K562 (cell line): Measurements from ENCODE around the gene VSX2. TPM values are rescaled to one million over a fixed set of nuclear protein-coding genes. Genes with fewer than 3 reads are reported as not detected.
A peak's percentile ranks its signal among the peaks of the same experiment; 100 is the strongest.

Experiments used
- BDP1 ChIP-seq: IDR thresholded peaks from 3 replicates; pipeline ENCODE4 v1.6.1; 2011; ENCODE audit not compliant: insufficient read length, insufficient read depth
- CTCF ChIP-seq, 3 experiments: IDR thresholded peaks in 2 of 3; conservative IDR thresholded peaks in 1 of 3; 2 replicates each; pipeline ENCODE4 v1.5.1; 2011 to 2012; ENCODE audit warnings: low read length in 3 of 3, mild to moderate bottlenecking in 3 of 3, control low read depth in 2 of 3, improper control_type of control experiment in 1 of 3, inconsistent platforms in 1 of 3, low read depth in 1 of 3, mixed read lengths in 1 of 3, moderate library complexity in 1 of 3; ENCODE audit not compliant: insufficient read depth in 2 of 3
- CXXC5 ChIP-seq: fragments of 250-450 bp; sonication (Bioruptor Pico); IDR thresholded peaks from 2 replicates; pipeline ENCODE4 v1.8.0; 2022; ENCODE audit warnings: inconsistent platforms, mild to moderate bottlenecking, moderate library complexity
- E2F4 ChIP-seq: sonication (generic); formaldehyde crosslinking; IDR thresholded peaks from 2 replicates; pipeline ENCODE4 v1.8.0; 2022; ENCODE audit warnings: mild to moderate bottlenecking, low read depth, missing genetic modification reagents
- HINFP ChIP-seq: fragments of 450-650 bp; conservative IDR thresholded peaks from 2 replicates; pipeline ENCODE4 v1.6.1; 2016; ENCODE audit warnings: missing genetic modification characterization, low read depth, mild to moderate bottlenecking, control low read depth, missing compliant biosample characterization
- IRF1 ChIP-seq: sonication (generic); formaldehyde crosslinking; IDR thresholded peaks from 2 replicates; pipeline ENCODE4 v1.8.0; 2022; ENCODE audit warnings: missing genetic modification reagents, mild to moderate bottlenecking, borderline replicate concordance
- KAT7 ChIP-seq: sonication (generic); formaldehyde crosslinking; IDR thresholded peaks from 2 replicates; pipeline ENCODE4 v1.8.0; 2022; ENCODE audit warnings: missing genetic modification reagents, mild to moderate bottlenecking, borderline replicate concordance
- L3MBTL2 ChIP-seq: fragments of 450-650 bp; IDR thresholded peaks from 2 replicates; pipeline ENCODE4 v1.6.1; 2016; ENCODE audit warnings: mild to moderate bottlenecking, moderate library complexity
- MCM5 ChIP-seq: fragments of 450-650 bp; IDR thresholded peaks from 2 replicates; pipeline ENCODE4 v1.6.1; 2016; ENCODE audit warnings: low read depth
- MTA2 ChIP-seq: fragments of 450-650 bp; IDR thresholded peaks from 2 replicates; pipeline ENCODE4 v1.6.1; 2016; ENCODE audit warnings: low read depth
- MTA3 ChIP-seq: fragments of 450-650 bp; formaldehyde crosslinking; IDR thresholded peaks from 2 replicates; pipeline ENCODE4 v1.6.1; 2017; ENCODE audit warnings: mild to moderate bottlenecking, borderline replicate concordance
- RB1 ChIP-seq: fragments of 450-650 bp; IDR thresholded peaks from 2 replicates; pipeline ENCODE4 v1.6.1; 2017; ENCODE audit warnings: low read depth, mild to moderate bottlenecking
- RCOR1 ChIP-seq, 2 experiments: IDR thresholded peaks; 2 replicates each; pipeline ENCODE4 v1.6.1; 2012; ENCODE audit warnings: low read depth in 2 of 2, low read length in 2 of 2, borderline replicate concordance in 1 of 2, improper control_type of control experiment in 1 of 2
- SAFB ChIP-seq: fragments of 200-400 bp; formaldehyde crosslinking; IDR thresholded peaks from 2 replicates; pipeline ENCODE4 v1.6.1; 2017; ENCODE audit warnings: low read depth, low read length, borderline replicate concordance
- SRSF3 ChIP-seq: fragments of 200-400 bp; formaldehyde crosslinking; IDR thresholded peaks from 2 replicates; pipeline ENCODE4 v1.6.1; 2016; ENCODE audit warnings: mild to moderate bottlenecking, low read length, moderate library complexity; ENCODE audit not compliant: insufficient read depth
- STAG1 ChIP-seq: sonication (generic); formaldehyde crosslinking; IDR thresholded peaks from 2 replicates; pipeline ENCODE4 v1.5.0; 2020; ENCODE audit warnings: missing genetic modification reagents, borderline replicate concordance
- TBP ChIP-seq: optimal IDR thresholded peaks from 2 replicates; pipeline ENCODE3; 2011; ENCODE audit warnings: low read depth, low read length, improper control_type of control experiment
- TFAP4 ChIP-seq: sonication (generic); formaldehyde crosslinking; IDR thresholded peaks from 2 replicates; pipeline ENCODE4 v1.8.0; 2022; ENCODE audit warnings: missing genetic modification reagents, mild to moderate bottlenecking, moderate library complexity, borderline replicate concordance
- ZNF3 ChIP-seq: fragments of 250-450 bp; sonication (Bioruptor Pico); IDR thresholded peaks from 2 replicates; pipeline ENCODE4 v1.5.0; 2021; ENCODE audit warnings: mild to moderate bottlenecking, moderate library complexity
- ZNF311 ChIP-seq: fragments of 250-450 bp; sonication (Bioruptor Pico); IDR thresholded peaks from 2 replicates; pipeline ENCODE4 v1.4.0; 2020; ENCODE audit warnings: mild to moderate bottlenecking, moderate library complexity
- ZNF644 ChIP-seq: fragments of 200-800 bp; sonication (Bioruptor generic); IDR thresholded peaks from 2 replicates; pipeline ENCODE4 v1.6.1; 2016; ENCODE audit warnings: low read depth, missing genetic modification characterization, missing compliant biosample characterization
- polyA plus RNA-seq, 8 experiments: library from polyadenylated mRNA; depleted of rRNA in 4 of 8; stranded (reverse) in 5 of 8; unstranded in 3 of 8; fragments of >200 nt; fragmentation: Nextera tagmentation in 2 of 8; fragmentation: Illumina TruSeq in 1 of 8; extraction: Ambion mirVana in 2 of 8; extraction: Trizol in 1 of 8; gene quantifications; 2 replicates each; pipeline versions ENCODE4 v1.2.1 to v1.2.3, GENCODE V29; 2011 to 2014; ENCODE audit warnings: inconsistent platforms in 1 of 8, missing spikeins in 1 of 8
- total RNA-seq, 7 experiments: library from RNA; depleted of rRNA in 6 of 7; stranded (reverse); fragments of >200 nt in 6 of 7; fragmentation: Illumina TruSeq in 2 of 7; extraction: Trizol in 2 of 7; gene quantifications; 2 replicates each; pipeline versions ENCODE4 v1.2.1 to v1.2.3, GENCODE V29; 2011 to 2021; ENCODE audit warnings: low replicate concordance in 1 of 7

Gene VSX2
- total and polyA plus RNA-seq, 9 of the 15 experiments (the other 6 are each of a cell fraction or from before 2014, with no cell fraction given) = 0.04 TPM; not detected in 8

GRCh38 chr14:74257078-74257940 lies 18.1 kb downstream of the VSX2 start (continued):
- TF ChIP-seq TFAP4 (CRISPR knock-in tag) = no peak
- TF ChIP-seq ZNF311 (CRISPR knock-in tag) = no peak
- TF ChIP-seq KAT7 (CRISPR knock-in tag) = no peak
- TF ChIP-seq CXXC5 (CRISPR knock-in tag) = peak; percentile 23; the same call in 1 of the 2 replicates
- no peak for TF ChIP-seq TBP
- TF ChIP-seq ZNF3 = no peak
- TF ChIP-seq ZNF644 (tag) = no peak
- TF ChIP-seq HINFP (tag) = no peak
- no peak for TF ChIP-seq E2F4
- TF ChIP-seq MTA3 = no peak
- TF ChIP-seq L3MBTL2 = peak; percentile 80
- TF ChIP-seq BDP1 = no peak
- TF ChIP-seq RB1 = peak; percentile 48; the same call in 1 of the 2 replicates
- no peak for TF ChIP-seq SRSF3
- TF ChIP-seq IRF1 (CRISPR knock-in tag) = no peak
- TF ChIP-seq RCOR1 (IDR thresholded peaks at IDR 0.05; ENCODE audit: borderline replicate concordance in 1 of 2, low read depth in 2 of 2, low read length in 2 of 2) = 0 out of 4 replicates have a peak, but pooled peaks of 1 of the 2 experiments have one; percentile 19
- TF ChIP-seq MTA2 = no peak
- TF ChIP-seq MCM5 = no peak
- peak; percentile 48; the same call in 1 of the 2 replicates for TF ChIP-seq SAFB
- TF ChIP-seq CTCF (IDR thresholded peaks at IDR 0.05 in 2 of 3, conservative IDR thresholded peaks at IDR 0.05 in 1 of 3; ENCODE audit: insufficient read depth in 2 of 3, low read depth in 1 of 3, low read length in 3 of 3) = peak; percentile 82 to 98 (median 91)
- peak; percentile 14; the same call in 1 of the 2 replicates for TF ChIP-seq STAG1 (CRISPR knock-in tag)
